D721Med (cell line): ENCODE data around the gene MDN1.
"Not testable (repeated sequence)": the region's sequence is repeated elsewhere in the genome, so short reads cannot be mapped to it uniquely, and the experiment has no call there.

Experiments used
- DNase-seq: peaks from one replicate; pipeline ENCODE4 v3.0.0; 2011; ENCODE audit warnings: low spot score; ENCODE audit not compliant: insufficient read length
- FAIRE-seq: peaks from 2 replicates; lab custom pipeline; 2011; peaks lifted over from hg19 to GRCh38; lab: Jason Lieb, UNC
- CTCF ChIP-seq: IDR thresholded peaks from 2 replicates; pipeline ENCODE4 v1.5.1; 2012; ENCODE audit warnings: mild to moderate bottlenecking, control low read depth; ENCODE audit not compliant: insufficient read depth; ENCODE audit errors: missing control alignments

MDN1 gene

DNA sequence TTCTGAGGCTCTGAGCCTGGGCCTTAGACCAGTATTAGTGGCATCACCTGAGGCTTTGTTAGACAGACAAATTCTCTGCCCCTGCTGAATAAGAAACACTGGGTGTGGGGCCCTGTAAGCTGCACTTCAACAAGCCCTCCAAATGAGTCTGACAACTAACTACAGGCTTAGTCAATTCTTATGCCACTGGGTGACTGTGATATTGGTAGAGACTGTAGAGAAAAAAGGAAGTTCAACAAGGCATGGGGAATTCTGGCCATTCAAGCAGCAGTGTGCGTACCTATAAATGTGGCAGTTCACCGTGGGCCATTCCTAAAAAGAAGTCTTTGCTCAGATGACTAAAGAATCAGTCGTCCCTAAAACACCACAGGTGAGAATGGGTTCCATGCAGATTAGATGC, 82.7 kb downstream of the MDN1 start:
- no peak for TF ChIP-seq CTCF
- FAIRE-seq (no peak), DNase-seq (no peak)

- DNase-seq, result no peak
- TF ChIP-seq CTCF, result no peak
- no peak for FAIRE-seq
Measured at GRCh38 chr6:89734526-89734925, 85.1 kb downstream of the MDN1 start.

DNA sequence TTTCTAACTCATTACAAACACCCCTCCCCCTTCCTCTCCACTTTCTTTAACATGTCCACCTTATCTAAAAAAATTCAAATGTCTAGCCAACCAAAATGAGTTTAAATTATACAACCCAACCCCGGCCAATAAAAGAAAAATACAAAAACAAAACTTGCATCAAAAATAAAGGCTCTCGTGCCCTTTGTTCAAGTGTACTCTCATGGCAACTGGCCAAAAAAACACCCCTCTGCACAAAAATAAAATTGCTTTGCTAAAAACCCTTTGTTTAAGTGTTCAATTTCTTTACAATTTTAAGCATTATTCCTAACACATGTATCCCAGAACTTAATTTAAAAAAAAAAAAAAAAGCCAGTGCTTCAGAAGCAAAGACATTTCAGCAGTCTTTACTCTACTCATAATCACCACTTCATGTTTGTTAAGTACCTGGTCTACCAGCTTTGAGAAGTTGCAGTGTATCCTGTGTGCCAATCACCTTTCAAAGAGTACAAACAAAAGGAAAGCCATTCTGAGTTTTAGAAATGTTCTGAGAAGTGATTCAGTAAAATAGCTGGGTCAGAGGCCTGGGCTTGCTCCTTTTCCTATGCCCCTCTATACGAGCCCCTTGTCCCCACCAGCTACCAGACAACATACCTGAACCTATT, 87.5 kb downstream of the MDN1 start:
- DNase-seq (no peak), FAIRE-seq (no peak)
- no peak for TF ChIP-seq CTCF

DNA sequence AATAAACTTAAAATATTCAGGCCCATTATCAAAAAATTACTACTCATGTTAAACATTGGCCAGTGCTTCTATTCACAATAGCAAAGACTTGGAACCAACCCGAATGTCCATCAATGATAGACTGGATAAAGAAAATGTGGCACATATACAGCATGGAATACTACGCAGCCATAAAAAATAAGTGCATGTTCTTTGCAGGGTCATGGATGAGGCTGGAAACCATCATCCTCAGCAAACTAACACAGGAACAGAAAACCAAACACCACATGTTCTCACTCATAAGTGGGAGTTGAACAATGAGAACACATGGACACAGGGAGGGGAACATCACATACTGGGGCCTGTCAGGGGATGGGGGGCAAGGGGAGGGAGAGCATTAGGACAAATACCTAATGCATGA, 88.3 kb downstream of the MDN1 start:
- not testable (repeated sequence) for DNase-seq, FAIRE-seq

DNA sequence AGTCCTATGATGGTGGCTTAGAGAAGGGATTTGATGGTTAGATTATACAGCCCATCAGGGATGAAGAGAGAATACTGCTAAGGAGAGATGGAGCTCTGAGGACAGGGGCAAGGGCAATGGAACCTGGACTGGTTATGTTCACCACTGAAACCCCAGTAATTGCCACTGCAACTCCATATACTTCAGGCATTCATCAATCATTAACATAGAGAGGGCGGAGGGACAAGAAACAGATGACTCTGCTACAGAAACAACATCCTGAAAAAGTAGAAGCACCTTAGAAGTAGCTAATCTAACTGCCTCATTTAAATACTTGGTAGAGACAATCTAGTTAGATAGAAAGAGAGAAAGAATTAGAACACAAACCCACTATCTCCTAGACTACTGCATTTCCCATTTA, 89.8 kb downstream of the MDN1 start:
- no peak for TF ChIP-seq CTCF
- DNase-seq (no peak), FAIRE-seq (no peak)

DNA sequence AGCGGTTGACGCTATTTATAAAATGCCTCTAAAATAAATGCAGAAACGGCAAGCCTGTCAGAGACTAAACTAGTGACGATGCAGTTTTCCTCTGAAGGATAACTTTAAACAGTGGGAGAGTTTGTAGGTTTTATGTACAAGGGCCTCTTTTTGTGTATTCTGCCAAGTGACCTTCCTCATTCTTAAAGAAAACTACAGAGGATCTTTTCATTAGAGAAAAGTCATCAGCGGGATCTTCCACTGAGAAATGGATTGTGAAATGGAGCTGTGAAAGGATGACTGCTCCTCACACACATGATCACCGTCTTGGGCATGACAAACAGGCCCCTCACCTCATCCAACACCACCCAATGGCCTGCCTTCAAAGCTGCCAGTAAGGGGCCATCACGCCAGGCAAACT, 92.1 kb downstream of the MDN1 start:
- FAIRE-seq (no peak), DNase-seq (no peak)
- TF ChIP-seq CTCF, result no peak

DNA sequence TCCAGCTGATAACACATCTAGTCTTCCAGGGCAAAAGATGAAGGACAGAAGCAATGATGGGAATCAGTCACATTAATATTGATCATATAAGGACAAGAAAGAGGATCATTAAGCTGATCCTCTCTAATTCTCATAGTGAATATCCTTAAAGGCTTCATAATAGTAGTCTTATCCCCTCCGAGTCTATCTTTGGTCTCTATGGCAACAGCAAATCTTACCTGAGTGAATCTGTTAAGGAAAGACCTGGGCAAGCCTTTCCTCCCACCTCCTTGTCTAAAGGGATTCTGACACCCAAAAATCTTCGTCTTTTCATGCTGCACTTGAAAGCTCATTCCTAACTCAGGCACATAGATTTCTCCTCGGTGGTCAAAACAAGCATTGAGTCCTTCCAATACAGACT, 94.6 kb downstream of the MDN1 start:
- FAIRE-seq, result peak; percentile 68

More for the DNA sequence above, 94.6 kb downstream of the MDN1 start:
- no peak for DNase-seq
- no peak for TF ChIP-seq CTCF
